Measurements from ENCODE around the gene TFPT. TPM values are rescaled to one million over a fixed set of nuclear protein-coding genes. Genes with fewer than 3 reads are reported as not detected.
A peak's percentile ranks its signal among the peaks of the same experiment; 100 is the strongest.

Gene TFPT
- total and polyA plus RNA-seq, 2 of the 13 experiments (the other 11 are each of a cell fraction or from before 2014, with no cell fraction given), result 8.4 to 10.7 TPM

DNA sequence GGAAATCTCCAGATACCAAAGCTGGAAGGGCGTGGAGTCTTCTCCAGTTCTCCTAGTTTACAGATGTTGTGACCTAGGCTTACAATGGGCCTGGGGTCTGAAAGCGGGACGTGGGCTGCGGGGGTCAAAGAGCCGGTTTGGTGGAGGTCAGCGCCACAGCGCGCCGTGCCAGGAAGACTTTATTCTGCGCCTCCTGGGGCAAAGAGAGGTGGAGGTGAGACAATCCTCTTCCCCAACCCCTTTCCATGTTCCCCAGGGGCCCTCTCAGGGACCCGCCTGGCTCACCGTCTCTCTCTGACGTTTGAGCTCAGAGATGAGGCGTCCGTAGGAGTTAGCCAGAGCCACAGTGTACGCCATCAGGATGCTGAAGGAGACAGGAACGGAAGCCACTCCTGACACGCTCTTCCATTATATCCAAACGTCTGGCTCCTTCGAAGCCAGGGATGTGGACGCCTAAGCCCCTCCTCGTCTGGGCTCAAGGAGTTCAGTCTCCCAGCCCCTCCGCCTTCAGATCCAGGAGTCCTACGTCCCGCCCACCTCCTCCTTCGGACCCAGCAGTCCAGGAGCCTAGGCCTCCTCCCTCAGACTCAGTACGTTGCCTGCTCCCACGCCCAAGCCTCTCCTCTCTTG, 44.8 kb upstream of the TFPT start (continued):
- TF ChIP-seq SAP130 (CRISPR knock-in tag; IDR thresholded peaks at IDR 0.05; ENCODE audit: low read depth) (peak; percentile 3; the same call in 1 of the 2 replicates), MED13 (CRISPR knock-in tag; IDR thresholded peaks at IDR 0.05) (no peak), TP53 (CRISPR knock-in tag; conservative IDR thresholded peaks at IDR 0.05) (no peak), PREB (CRISPR knock-in tag; IDR thresholded peaks at IDR 0.05) (0 out of 2 replicates have a peak, but pooled peaks have one; percentile 50), JUN (CRISPR knock-in tag; IDR thresholded peaks at IDR 0.05) (no peak), ZNF776 (CRISPR knock-in tag; IDR thresholded peaks at IDR 0.05) (no peak; the same call in 1 of the 2 replicates), SMAD3 (CRISPR knock-in tag; IDR thresholded peaks at IDR 0.05) (no peak), MAZ (IDR thresholded peaks at IDR 0.05; ENCODE audit: borderline replicate concordance, low read depth, low read length) (no peak), MAZ (CRISPR knock-in tag; IDR thresholded peaks at IDR 0.05; ENCODE audit: low read depth) (0 out of 2 replicates have a peak, but pooled peaks have one; percentile 31), SIN3A (IDR thresholded peaks at IDR 0.05; ENCODE audit: borderline replicate concordance, low read depth, low read length) (no peak), MXI1 (IDR thresholded peaks at IDR 0.05; ENCODE audit: borderline replicate concordance, low read depth, low read length) (no peak), ZNF326 (CRISPR knock-in tag; IDR thresholded peaks at IDR 0.05; ENCODE audit: borderline replicate concordance) (no peak), MNT (IDR thresholded peaks at IDR 0.05) (no peak), SP140L (CRISPR knock-in tag; IDR thresholded peaks at IDR 0.05; ENCODE audit: borderline replicate concordance) (no peak), ZNF891 (CRISPR knock-in tag; IDR thresholded peaks at IDR 0.05) (no peak), ZNF33B (CRISPR knock-in tag; IDR thresholded peaks at IDR 0.05) (no peak), PLSCR1 (CRISPR knock-in tag; IDR thresholded peaks at IDR 0.05; ENCODE audit: borderline replicate concordance) (no peak), ZNF101 (CRISPR knock-in tag; IDR thresholded peaks at IDR 0.05; ENCODE audit: borderline replicate concordance, low read depth) (no peak)
- TF ChIP-seq, protein P1, sequence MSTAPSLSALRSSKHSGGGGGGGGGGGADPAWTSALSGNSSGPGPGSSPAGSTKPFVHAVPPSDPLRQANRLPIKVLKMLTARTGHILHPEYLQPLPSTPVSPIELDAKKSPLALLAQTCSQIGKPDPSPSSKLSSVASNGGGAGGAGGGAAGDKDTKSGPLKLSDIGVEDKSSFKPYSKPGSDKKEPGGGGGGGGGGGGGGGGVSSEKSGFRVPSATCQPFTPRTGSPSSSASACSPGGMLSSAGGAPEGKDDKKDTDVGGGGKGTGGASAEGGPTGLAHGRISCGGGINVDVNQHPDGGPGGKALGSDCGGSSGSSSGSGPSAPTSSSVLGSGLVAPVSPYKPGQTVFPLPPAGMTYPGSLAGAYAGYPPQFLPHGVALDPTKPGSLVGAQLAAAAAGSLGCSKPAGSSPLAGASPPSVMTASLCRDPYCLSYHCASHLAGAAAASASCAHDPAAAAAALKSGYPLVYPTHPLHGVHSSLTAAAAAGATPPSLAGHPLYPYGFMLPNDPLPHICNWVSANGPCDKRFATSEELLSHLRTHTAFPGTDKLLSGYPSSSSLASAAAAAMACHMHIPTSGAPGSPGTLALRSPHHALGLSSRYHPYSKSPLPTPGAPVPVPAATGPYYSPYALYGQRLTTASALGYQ (CRISPR knock-in tag; IDR thresholded peaks at IDR 0.05), result no peak
- TF ChIP-seq, protein P2, sequence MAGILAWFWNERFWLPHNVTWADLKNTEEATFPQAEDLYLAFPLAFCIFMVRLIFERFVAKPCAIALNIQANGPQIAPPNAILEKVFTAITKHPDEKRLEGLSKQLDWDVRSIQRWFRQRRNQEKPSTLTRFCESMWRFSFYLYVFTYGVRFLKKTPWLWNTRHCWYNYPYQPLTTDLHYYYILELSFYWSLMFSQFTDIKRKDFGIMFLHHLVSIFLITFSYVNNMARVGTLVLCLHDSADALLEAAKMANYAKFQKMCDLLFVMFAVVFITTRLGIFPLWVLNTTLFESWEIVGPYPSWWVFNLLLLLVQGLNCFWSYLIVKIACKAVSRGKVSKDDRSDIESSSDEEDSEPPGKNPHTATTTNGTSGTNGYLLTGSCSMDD (CRISPR knock-in tag; IDR thresholded peaks at IDR 0.05), result no peak
- TF ChIP-seq, protein P3, sequence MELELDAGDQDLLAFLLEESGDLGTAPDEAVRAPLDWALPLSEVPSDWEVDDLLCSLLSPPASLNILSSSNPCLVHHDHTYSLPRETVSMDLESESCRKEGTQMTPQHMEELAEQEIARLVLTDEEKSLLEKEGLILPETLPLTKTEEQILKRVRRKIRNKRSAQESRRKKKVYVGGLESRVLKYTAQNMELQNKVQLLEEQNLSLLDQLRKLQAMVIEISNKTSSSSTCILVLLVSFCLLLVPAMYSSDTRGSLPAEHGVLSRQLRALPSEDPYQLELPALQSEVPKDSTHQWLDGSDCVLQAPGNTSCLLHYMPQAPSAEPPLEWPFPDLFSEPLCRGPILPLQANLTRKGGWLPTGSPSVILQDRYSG (CRISPR knock-in tag; IDR thresholded peaks at IDR 0.05), result no peak
